Nephron progenitor cell (in vitro differentiated cells): ENCODE measurements around the gene GPR142.
"Not testable (repeated sequence)": the region's sequence is repeated elsewhere in the genome, so short reads cannot be mapped to it uniquely, and the experiment has no call there.

Source experiments
- DNase-seq: peaks from one replicate; pipeline ENCODE4 v3.0.0; 2021
- H3K27ac Mint-ChIP-seq: 2 replicates; pipeline ENCODE4 v1.8.0; 2021; ENCODE audit warnings: mild to moderate bottlenecking, moderate library complexity, mixed read lengths
- H3K27me3 Mint-ChIP-seq: 2 replicates; pipeline ENCODE4 v1.8.0; 2021; ENCODE audit warnings: mild to moderate bottlenecking, low read depth, mixed read lengths; ENCODE audit not compliant: poor library complexity
- H3K36me3 Mint-ChIP-seq: 2 replicates; pipeline ENCODE4 v1.8.0; 2021; ENCODE audit warnings: low read depth, mixed read lengths
- H3K4me1 Mint-ChIP-seq: 2 replicates; pipeline ENCODE4 v1.8.0; 2021; ENCODE audit warnings: mixed read lengths
- H3K4me3 Mint-ChIP-seq: 2 replicates; pipeline ENCODE4 v1.8.0; 2021; ENCODE audit warnings: mild to moderate bottlenecking, moderate library complexity, mixed read lengths
- H3K9me3 Mint-ChIP-seq: 2 replicates; pipeline ENCODE4 v1.8.0; 2021; ENCODE audit warnings: mild to moderate bottlenecking, moderate library complexity, mixed read lengths
- TF ChIP-seq, protein P1 (sequence below): fragments of 200-600 bp; sonication (generic); IDR thresholded peaks from 2 replicates; pipeline ENCODE4 v1.5.0; 2021; ENCODE audit warnings: antibody characterized with exemption

Gene GPR142

DNA sequence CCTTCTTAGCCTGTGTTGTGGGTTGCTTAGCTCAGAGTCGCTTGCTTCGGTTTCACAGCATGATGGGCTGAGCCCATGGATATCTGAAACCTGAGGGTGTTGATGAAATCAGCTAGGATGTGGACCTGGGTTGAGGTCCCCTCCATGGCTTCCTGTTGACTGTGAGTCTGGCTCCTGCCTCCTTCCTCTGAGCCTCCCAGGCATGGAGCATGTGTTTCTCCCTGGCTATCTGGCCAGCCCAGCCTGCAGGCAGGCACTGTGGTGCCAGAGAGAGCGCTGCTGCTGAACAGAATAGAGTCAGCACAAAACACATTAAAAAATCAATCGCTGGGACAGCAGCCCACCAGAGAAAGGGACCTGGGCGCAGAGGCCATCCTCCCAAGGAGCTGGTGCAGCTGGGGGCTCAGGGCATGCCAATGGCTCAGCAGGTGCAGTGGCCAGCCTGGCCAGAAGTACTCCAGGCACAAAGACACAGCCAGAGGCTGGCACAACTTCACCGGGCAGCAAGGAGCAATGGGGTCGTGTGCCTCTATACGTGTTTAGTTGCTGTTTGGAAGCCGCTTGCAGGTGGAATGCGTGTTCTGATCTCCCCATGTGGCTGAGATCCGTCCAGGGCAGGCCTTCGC, 36.3 kb downstream of the GPR142 start:
- no peak overlapping the region for H3K27ac Mint-ChIP-seq
- DNase-seq = no peak
- peaks cover 11% of the 10 kb centered on the region for H3K27me3 Mint-ChIP-seq
- TF ChIP-seq, protein P1, sequence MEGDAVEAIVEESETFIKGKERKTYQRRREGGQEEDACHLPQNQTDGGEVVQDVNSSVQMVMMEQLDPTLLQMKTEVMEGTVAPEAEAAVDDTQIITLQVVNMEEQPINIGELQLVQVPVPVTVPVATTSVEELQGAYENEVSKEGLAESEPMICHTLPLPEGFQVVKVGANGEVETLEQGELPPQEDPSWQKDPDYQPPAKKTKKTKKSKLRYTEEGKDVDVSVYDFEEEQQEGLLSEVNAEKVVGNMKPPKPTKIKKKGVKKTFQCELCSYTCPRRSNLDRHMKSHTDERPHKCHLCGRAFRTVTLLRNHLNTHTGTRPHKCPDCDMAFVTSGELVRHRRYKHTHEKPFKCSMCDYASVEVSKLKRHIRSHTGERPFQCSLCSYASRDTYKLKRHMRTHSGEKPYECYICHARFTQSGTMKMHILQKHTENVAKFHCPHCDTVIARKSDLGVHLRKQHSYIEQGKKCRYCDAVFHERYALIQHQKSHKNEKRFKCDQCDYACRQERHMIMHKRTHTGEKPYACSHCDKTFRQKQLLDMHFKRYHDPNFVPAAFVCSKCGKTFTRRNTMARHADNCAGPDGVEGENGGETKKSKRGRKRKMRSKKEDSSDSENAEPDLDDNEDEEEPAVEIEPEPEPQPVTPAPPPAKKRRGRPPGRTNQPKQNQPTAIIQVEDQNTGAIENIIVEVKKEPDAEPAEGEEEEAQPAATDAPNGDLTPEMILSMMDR = no peak
- H3K4me1 Mint-ChIP-seq = peaks cover 29% of the 10 kb centered on the region
- H3K9me3 Mint-ChIP-seq = no peaks in the 10 kb centered on the region
- no peaks in the 10 kb centered on the region for H3K36me3 Mint-ChIP-seq
- no peak overlapping the region for H3K4me3 Mint-ChIP-seq

GRCh38 chr17:74404218-74404617, 36.9 kb downstream of the GPR142 start:
- Mint-ChIP-seq H3K27ac (no peak overlapping the region), H3K27me3 (peaks cover 11% of the 10 kb centered on the region), H3K9me3 (no peaks in the 10 kb centered on the region), H3K36me3 (no peaks in the 10 kb centered on the region), H3K4me1 (peaks cover 32% of the 10 kb centered on the region), H3K4me3 (no peak overlapping the region)
- TF ChIP-seq, protein P1 = no peak
- DNase-seq = no peak

DNA sequence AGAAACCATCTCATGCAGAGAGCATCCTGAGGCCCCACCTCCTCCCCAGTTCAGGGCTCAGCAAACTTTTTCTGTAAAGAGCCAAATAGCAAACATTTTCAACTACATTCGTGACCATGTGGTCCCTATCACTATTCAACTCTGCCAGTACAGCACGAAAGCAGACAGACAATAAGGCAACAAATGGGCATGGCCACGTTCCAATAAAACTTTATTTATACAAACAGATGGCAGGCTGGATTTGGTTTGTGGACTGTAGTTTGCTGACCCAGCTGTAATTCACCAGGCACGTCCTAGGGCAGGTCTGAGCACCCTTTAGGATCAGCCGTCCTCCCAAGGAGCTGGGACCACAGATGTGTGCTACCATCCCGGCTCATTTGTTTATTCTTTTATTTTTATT, 37.5 kb downstream of the GPR142 start:
- Mint-ChIP-seq H3K27me3 (peaks cover 11% of the 10 kb centered on the region), H3K27ac (peak overlapping the region; percentile 26), H3K9me3 (no peaks in the 10 kb centered on the region), H3K4me1 (peaks cover 32% of the 10 kb centered on the region), H3K36me3 (no peaks in the 10 kb centered on the region), H3K4me3 (peak overlapping the region; percentile 56)
- no peak for DNase-seq
- TF ChIP-seq, protein P1 = no peak

DNA sequence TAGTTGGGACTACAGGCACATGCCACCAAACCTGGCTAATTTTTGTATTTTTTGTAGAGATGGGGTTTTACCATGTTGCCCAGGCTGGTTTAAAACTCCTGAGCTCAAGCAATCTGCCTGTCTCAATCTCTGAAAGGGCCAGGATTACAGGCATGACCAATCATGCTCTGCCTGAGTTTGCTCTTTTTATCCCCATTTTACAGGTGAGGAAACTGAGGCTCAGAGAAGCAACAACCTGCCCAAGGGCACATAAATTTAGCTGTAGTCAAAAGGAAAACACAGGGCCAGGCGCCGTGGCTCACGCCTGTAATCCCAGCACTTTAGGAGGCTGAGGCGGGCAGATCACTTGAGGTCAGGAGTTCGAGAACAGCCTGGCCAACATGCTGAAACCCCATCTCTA, 38.0 kb downstream of the GPR142 start:
- H3K27ac Mint-ChIP-seq, H3K4me3 Mint-ChIP-seq, H3K27me3 Mint-ChIP-seq, H3K36me3 Mint-ChIP-seq, DNase-seq, H3K9me3 Mint-ChIP-seq: not testable (repeated sequence)
- peaks cover 32% of the 10 kb centered on the region for H3K4me1 Mint-ChIP-seq

DNA sequence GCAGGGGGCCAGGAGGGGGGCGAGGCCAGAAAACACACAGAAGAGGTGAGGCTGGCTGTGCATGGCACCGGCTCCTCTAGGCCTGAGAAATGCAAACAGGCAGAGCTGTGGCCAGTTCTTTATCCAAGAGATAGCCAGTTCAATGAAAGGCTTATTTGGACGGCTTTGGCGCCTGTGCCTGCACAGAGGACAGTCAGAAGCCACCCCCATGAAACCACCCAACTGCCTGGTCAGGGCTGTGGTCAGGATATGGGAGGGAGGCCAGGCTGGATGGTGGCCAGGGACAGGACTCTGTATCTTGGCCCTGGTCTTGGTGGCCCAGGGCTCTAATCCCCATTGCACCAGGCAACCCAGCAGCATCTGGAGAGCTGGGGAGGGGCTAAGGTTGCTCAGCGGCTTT, 40.1 kb downstream of the GPR142 start:
- H3K27ac Mint-ChIP-seq = no peak overlapping the region
- no peak for DNase-seq
- TF ChIP-seq, protein P1 = no peak
- peaks cover 3% of the 10 kb centered on the region for H3K27me3 Mint-ChIP-seq
- peaks cover 33% of the 10 kb centered on the region for H3K4me1 Mint-ChIP-seq
- H3K36me3 Mint-ChIP-seq = peaks cover 5% of the 10 kb centered on the region
- H3K4me3 Mint-ChIP-seq = no peak overlapping the region
- peaks cover 6% of the 10 kb centered on the region for H3K9me3 Mint-ChIP-seq

- Mint-ChIP-seq H3K27ac (no peak overlapping the region), H3K36me3 (peaks cover 5% of the 10 kb centered on the region), H3K9me3 (peaks cover 6% of the 10 kb centered on the region), H3K4me3 (no peak overlapping the region), H3K27me3 (peaks cover 3% of the 10 kb centered on the region), H3K4me1 (peaks cover 30% of the 10 kb centered on the region)
- TF ChIP-seq, protein P1 = no peak
- no peak for DNase-seq
Measured at GRCh38 chr17:74408262-74408661, 41.0 kb downstream of the GPR142 start.
